ENCODE measurements around the gene SMC1A. TPM values are rescaled to one million over a fixed set of nuclear protein-coding genes. Genes with fewer than 3 reads are reported as not detected.

Gene SMC1A
- total and polyA plus RNA-seq, 2 of the 8 experiments (the other 6 are each of a cell fraction or from before 2014, with no cell fraction given): 22.2 to 98.1 TPM

- Histone ChIP-seq H3K14ac (ENCODE audit: insufficient read length) (no peak overlapping the region), H2AFZ (ENCODE audit: low read length) (no peak overlapping the region), H3K18ac (ENCODE audit: extremely low read depth, low read length) (no peak overlapping the region), H3K79me2 (ENCODE audit: control insufficient read depth in 1 of 2, insufficient read depth in 2 of 2, low read length in 2 of 2) (no peaks in the 10 kb centered on the region), H3K56ac (replicated peaks; ENCODE audit: insufficient read length, low read depth, low read length) (no peak overlapping the region), H4K20me1 (replicated peaks in 1 of 2; ENCODE audit: control insufficient read depth in 1 of 2, insufficient read depth in 2 of 2, low read length in 2 of 2) (no peaks in the 10 kb centered on the region), H3K23me2 (ENCODE audit: low read depth, low read length) (peaks cover 6% of the 10 kb centered on the region; the same call in 1 of the 2 replicates), H2BK5ac (ENCODE audit: low read depth, low read length) (no peak overlapping the region), H3K79me1 (ENCODE audit: low read depth, low read length) (no peaks in the 10 kb centered on the region), H3K4me2 (ENCODE audit: insufficient read depth in 1 of 2, low read depth in 2 of 2, low read length in 2 of 2) (no peak overlapping the region), H2BK12ac (ENCODE audit: low read depth, low read length) (no peak overlapping the region), H3K27ac (ENCODE audit: low read depth, low read length) (no peak overlapping the region), H4K5ac (ENCODE audit: insufficient read length, low read depth, low read length) (no peak overlapping the region), H2BK120ac (replicated peaks; ENCODE audit: low read depth, low read length) (no peak overlapping the region), H2BK20ac (ENCODE audit: low read length) (no peak overlapping the region), H3K4me1 (replicated peaks in 1 of 4; ENCODE audit: control insufficient read depth in 3 of 4, insufficient read depth in 4 of 4, low read length in 3 of 4) (peaks cover 0 to 5% (median 0%) of the 10 kb centered on the region in 4 experiments; a peak in 3 of 7 replicates), H2BK15ac (ENCODE audit: low read length) (no peak overlapping the region), H3K27me3 (replicated peaks in 1 of 4; ENCODE audit: control insufficient read depth in 3 of 4, extremely low read depth in 1 of 4, insufficient read depth in 3 of 4, low read length in 3 of 4) (no peaks in the 10 kb centered on the region), H3K4ac (replicated peaks; ENCODE audit: insufficient read length, low read depth, low read length) (no peak overlapping the region), H3K36me3 (ENCODE audit: control insufficient read depth in 2 of 4, insufficient read depth in 4 of 4, low read length in 3 of 4) (peaks cover 0 to 16% (median 11%) of the 10 kb centered on the region in 4 experiments; a peak in 6 of 8 replicates), H3K9ac (replicated peaks in 1 of 4; ENCODE audit: extremely low read depth in 1 of 4, low read depth in 3 of 4, low read length in 3 of 4) (no peak overlapping the region), H4K8ac (ENCODE audit: extremely low read depth, insufficient read depth, low read length) (no peak overlapping the region), H4K91ac (replicated peaks; ENCODE audit: insufficient read length, low read length) (no peak overlapping the region), H3K9me3 (ENCODE audit: insufficient read depth in 2 of 2, low read depth in 1 of 2, low read length in 1 of 2) (no peaks in the 10 kb centered on the region), H3K23ac (ENCODE audit: insufficient read length) (no peak overlapping the region), H3K4me3 (ENCODE audit: extremely low read depth in 1 of 4, insufficient read depth in 2 of 4, low read depth in 3 of 4, low read length in 4 of 4) (no peak overlapping the region), H2AK5ac (ENCODE audit: low read depth, low read length) (no peak overlapping the region)
- FAIRE-seq: no peak
- CTCF ChIA-PET (ENCODE audit: partially characterized antibody): no interaction called here
- POLR2A ChIA-PET (ENCODE audit: partially characterized antibody): no interaction called here
- WGBS, 2 experiments (ENCODE audit: extremely low coverage in 1 of 2, insufficient coverage in 1 of 2, insufficient read length in 1 of 2, insufficient replicate concordance in 2 of 2, low coverage in 1 of 2, low lambda C conversion rate in 2 of 2, missing lambda C conversion rate in 1 of 2): 93% methylated on average over 8 of the region's 8 CpGs; no CpG with 5 or more reads in 1 of the 2 experiments
- DNase-seq (ENCODE audit: low read depth in 1 of 2, low spot score in 2 of 2): no peak
- TF ChIP-seq RNF2 (IDR thresholded peaks at IDR 0.05; ENCODE audit: borderline replicate concordance, low read depth, low read length, missing control alignments, poor library complexity, severe bottlenecking): no peak
- TF ChIP-seq GTF2F1 (IDR thresholded peaks at IDR 0.05; ENCODE audit: borderline replicate concordance, low read depth, low read length): no peak
- no peak for TF ChIP-seq CBX8 (IDR thresholded peaks at IDR 0.05; ENCODE audit: borderline replicate concordance, low read depth, low read length)
- TF ChIP-seq JUN (IDR thresholded peaks at IDR 0.05; ENCODE audit: low read depth, low read length): no peak
- TF ChIP-seq POU5F1 (IDR thresholded peaks at IDR 0.05; ENCODE audit: low read depth, low read length): no peak
- TF ChIP-seq NANOG (IDR thresholded peaks at IDR 0.05; ENCODE audit: insufficient read depth, low read depth, low read length, poor library complexity, severe bottlenecking): no peak
- TF ChIP-seq, protein P1, sequence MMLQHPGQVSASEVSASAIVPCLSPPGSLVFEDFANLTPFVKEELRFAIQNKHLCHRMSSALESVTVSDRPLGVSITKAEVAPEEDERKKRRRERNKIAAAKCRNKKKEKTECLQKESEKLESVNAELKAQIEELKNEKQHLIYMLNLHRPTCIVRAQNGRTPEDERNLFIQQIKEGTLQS (IDR thresholded peaks at IDR 0.05; ENCODE audit: insufficient read depth, low read depth, low read length): no peak
- TF ChIP-seq TAF7 (optimal IDR thresholded peaks at IDR 0.05; ENCODE audit: borderline replicate concordance, low read depth, low read length): no peak
- TF ChIP-seq USF2 (IDR thresholded peaks at IDR 0.05; ENCODE audit: low read length): no peak
- TF ChIP-seq KDM1A (IDR thresholded peaks at IDR 0.05; ENCODE audit: borderline replicate concordance, low read length): no peak
- no peak for TF ChIP-seq KDM4A (IDR thresholded peaks at IDR 0.05; ENCODE audit: low read depth, low read length, severe bottlenecking)
- TF ChIP-seq BACH1 (IDR thresholded peaks at IDR 0.05; ENCODE audit: low read length): no peak
These were observed 7.3 kb upstream of the SMC1A start for GRCh38 chrX:53429755-53430154.
